Hematopoietic multipotent progenitor cell (in vitro differentiated cells): Measurements from ENCODE around the gene NUP88. TPM values are rescaled to one million over a fixed set of nuclear protein-coding genes. Genes with fewer than 3 reads are reported as not detected.
"Not testable (repeated sequence)": the region's sequence is repeated elsewhere in the genome, so short reads cannot be mapped to it uniquely, and the experiment has no call there.

Source experiments
- DNase-seq, 3 donors: peaks; one replicate each; pipeline ENCODE4 v3.0.0-alpha.2; 2011 to 2015; ENCODE audit warnings: low read depth in 2 of 3, low spot score in 2 of 3
- total RNA-seq: library from RNA; depleted of rRNA; stranded (reverse); fragments of >200 nt; gene quantifications from one replicate; pipeline ENCODE4 v1.2.3, GENCODE V29; 2012

NUP88 gene
- total RNA-seq = 61.7 TPM

DNA sequence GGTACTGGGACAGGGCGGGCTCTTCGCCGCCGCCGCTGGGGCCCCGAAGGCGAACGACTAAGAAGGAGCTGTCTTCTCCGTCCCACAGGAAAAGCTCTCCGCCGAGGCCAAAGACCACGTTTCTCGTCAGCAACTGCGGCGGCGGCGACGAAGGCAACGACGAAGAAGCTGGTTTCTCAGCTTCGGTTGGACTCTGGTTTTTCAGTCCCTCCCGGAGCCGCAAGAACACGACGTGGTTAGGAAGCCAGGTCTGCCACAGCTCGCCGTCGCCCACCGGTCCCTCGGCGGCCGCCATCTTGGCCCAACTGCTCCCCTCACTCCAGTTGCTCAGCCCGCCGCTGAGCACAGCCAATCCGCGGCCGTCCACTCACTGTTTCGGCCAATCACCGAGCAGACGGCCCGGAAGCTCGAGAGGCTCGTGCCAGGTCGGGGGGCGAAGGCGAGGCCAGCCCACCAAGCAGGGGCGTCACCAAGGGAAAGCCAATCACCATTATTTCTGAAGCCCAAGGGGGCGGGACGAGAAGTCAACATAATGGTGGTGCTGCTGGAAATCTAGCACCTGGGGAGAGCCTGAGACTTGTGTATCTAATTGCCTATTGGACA lies at the start of gene NUP88:
TSS of gene NUP88 (minus strand) at position 307 of the 603 bp plus-strand sequence. CDS start at position 295, 12 bp downstream.
- DNase-seq = peak; percentile 77 to 99 (median 98)

DNA sequence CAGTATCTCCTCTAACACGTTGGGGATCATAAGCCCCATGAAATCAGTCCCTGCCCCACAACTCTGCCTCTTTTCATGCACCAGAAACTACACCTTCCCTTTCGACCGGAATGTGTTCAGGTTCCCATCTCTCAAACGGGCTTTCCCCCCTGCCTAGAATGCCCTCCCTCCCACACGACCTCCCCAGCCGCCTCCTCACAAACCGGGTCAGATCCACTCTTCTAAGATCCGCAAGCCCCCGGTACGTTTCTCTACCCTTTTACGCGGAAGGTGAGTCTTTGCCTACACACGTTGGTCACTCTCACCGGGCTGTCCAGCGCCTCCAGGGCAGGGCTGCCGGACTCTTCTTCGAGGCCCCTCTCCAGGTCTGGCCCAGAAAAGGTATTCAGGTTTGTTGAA lies 48.6 kb upstream of the NUP88 start:
- DNase-seq = peak in 1 of 3 donors; percentile 5

DNA sequence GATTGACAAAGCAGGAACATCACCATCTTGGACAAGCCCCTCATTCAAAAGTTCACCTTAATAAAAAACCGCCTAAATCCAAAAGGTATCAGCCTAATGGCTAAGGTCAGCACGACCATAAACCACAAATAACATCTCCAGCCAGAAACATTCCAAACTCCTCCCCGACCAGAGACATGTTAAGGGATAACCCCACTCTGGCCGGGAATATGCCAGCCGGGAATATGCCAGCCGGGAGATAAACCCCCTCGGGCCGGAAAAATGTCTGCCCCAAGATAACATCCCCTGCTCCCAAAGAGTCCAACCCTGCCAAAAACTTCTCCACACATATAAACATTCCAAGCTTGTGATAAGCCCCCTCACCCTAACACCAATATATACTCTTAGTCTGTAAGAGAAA lies 48.0 kb upstream of the NUP88 start:
- DNase-seq = no peak

DNA sequence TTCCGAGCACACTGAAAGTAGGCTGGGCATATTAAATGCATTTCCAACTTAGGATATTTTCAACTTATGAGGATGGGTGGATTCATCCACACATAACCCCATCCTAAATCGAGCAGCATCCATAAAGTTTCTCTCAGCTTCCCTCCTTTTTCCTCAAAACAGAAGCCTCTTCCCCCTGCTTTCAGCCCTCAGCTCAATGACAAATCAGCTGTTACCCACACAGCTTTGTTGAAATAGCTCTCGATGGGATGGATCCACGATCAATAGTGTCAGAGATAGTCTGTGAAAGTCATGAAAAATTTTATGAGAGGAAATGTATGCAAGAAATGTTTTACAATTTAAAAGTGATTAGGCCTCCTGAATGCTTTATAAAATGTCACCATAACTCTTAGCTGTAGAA lies 46.8 kb upstream of the NUP88 start:
- no peak for DNase-seq

DNA sequence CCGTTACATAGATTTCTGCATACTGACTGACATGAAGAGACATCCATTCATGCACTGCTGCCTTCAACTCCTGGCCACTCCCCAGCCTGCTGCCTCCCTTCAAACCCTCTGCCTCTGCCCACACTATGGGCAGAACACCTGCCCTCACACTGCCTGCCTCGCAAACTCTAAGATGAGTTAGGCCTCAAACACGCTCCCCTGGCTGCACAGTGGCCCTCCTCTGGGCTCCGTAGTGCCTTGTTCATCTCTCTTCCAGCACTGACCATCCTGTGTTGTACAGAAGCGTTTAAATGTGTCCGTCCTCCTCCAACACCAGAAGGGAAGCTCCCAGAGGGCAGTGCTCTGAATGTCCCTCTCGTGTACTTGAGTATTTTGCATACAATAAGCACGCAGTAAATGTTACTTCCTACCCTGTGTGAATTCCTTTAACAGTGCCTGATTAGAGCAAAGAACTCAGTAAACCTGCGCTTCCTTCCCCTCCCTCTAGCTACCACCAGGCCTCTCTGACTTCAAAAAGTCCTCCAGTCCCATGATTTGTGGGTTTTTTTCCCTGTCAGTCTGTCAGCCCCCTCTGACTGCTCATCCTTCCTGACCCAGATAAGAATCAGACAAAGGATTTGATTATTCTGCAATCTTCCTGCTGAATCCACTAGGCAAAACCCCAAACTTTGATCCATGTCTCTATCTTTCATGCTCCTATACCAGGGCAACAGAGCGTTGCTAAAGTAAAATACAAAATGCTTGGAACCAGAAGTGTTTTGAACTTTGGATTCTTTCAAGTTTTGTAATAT lies 45.5 kb upstream of the NUP88 start:
- DNase-seq = no peak

DNA sequence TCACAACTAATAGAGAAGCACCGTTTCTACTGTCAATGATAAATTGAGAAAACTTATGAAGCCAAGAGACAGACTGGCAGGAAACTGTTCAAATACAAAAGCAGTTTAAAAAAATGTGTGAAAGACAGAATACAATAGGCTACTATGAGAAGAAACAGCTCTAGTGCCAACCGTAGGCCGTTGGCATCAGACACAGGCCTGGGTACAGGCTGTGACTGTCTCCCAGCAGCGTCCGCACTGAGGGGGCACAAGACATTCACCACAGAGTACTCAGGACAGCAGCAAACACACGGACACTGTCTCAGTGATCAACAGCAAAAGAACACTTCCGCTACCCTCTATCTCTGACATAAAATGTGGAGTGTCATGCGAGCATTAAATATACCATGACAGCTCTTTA lies 27.3 kb upstream of the NUP88 start:
- no peak for DNase-seq

DNA sequence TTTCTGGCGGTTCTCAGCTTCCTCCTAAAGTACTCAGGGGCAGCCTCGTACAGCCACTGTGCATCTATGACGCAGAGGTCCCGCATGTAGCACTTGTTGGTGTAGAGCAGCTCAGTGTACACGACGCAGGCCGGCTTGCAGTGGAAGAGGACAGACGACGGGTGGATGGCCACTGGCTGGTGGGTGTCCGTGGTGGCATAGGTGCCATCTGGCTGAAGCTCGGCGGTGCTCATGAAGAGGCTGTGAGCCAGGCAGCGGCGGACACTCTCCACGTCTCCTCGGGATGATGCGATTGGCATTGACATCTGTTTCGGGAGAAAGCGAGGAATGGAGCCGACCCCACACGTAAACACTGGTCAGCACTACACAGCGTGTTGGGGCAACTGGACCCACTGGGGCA lies 24.7 kb upstream of the NUP88 start:
- DNase-seq = no peak

DNA sequence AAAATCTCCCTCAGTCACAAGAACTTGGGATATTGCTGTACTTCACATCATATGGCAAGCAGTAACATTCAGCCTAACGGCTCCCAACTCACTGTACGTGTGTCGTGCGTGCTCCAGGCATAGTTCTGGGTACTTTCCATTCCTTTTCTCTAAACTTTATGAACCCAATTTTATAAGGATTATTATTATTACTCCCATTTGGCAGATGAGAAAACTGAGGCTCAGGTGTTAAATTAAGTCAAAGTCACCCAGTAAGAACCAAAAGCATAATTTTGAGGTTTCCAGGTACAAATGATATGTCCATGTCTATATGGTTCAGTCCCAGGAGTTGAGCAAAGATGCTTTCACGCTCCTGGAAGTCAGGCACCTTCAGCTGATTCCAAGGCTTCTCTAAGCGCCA lies 24.3 kb upstream of the NUP88 start:
- DNase-seq = no peak

DNA sequence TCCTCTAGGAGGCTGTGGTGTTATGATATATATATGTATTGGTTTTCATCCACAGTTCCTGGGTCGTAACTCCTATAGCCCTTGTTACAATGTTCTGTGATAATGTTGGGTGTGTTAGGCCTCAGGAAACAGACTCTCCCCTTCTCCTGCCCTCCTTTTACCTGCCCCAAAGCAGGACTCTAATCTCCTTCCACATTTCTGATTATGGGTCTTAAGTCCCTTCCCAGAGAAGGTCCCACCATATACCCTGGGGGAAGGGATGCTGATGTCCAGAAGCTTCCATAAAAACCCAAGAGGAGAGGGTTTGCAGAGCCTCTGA lies 19.9 kb upstream of the NUP88 start:
- DNase-seq = no peak

DNA sequence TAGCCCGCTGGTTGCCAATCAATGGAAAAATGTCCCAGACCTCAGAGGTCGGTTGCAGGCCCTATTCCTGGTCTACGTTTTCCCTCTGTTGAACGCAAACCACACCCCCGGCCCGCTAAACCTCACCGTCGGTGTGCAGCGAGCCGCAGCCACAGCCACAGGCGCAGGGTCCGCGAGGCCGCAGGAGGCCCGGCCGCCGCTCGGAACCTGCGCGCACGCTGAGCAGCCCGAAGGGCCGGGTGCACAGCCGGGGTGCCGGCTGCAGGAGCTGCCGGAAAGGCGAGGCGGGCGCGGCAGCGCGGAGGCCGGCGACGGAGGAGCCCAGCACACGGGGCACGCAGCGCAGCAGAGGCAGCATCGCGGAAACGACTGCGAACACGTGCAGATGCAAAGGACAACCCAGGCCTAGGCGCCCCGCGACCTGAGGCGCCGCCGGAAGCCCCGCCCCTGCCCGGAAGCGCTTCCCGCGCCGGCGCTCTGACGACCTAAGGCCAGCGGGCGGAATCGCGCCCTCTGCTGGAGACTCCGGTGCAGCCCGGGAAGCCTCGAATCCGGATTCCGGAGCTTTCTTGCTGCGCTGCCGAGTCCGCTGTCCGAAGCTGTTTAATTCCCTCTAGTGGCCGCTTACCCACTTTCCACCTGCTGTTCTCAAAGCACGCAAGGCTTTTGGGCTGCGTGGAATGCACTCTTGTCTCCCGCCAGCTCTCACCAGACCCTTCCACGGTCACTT lies 19.4 kb upstream of the NUP88 start, which contains the start of gene C1QBP:
TSS of gene C1QBP (minus strand) at position 440 of the 730 bp plus-strand sequence. CDS start at position 358, 82 bp downstream.
- DNase-seq = peak; percentile 93 to 98 (median 96)

DNA sequence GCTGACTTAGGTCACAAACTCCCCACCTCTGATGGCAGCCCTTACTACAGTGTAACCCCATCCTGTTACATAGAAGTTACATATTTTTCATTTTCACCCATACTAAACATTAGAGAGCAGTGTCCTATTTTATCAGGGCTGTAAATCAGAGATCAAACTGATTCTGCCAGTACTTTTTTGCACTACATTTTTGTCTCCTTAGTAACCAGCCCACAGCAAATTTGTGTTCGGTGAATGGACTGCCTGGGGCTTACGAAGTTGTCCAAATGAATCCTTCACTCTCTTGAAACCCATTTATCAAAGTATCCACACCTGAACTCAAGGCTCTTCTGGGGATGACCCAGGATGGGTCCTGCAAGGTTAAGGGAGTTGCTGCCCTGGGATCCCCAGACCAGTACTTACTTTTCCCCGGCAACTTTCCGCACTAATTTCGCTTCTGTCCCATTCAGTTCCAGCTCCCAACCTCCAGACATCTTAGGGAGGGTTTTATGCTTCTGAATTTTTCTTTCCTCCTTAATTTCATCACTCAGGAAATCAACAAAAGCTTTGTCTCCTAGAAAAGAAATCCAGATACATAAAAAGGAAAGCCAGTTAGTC lies 18.4 kb upstream of the NUP88 start:
- DNase-seq = no peak

DNA sequence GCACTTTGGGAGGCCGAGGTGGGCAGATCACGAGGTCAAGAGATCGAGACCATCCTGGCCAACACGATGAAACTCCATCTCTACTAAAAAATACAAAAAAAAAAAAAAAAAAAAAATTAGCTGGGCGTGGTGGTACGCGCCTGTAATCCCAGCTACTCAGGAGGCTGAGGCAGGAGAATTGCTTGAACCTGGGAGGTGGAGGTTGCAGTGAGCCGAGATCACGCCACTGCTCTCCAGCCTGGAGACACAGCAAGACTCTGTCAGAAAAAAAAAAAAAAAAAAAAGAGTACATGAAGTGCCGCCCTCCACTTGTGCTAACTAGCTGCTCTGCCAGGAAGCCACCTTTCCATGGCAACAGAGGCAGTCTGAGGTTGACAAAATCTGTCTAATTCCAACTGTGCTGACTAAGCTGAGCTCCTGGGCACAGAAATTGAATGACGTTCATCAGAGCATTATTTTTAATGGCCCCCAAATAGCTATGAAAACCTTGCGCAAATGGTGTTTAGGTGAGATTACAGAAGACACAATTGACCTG lies 16.4 kb upstream of the NUP88 start:
- DNase-seq = peak in 1 of 3 donors; percentile 58

DNA sequence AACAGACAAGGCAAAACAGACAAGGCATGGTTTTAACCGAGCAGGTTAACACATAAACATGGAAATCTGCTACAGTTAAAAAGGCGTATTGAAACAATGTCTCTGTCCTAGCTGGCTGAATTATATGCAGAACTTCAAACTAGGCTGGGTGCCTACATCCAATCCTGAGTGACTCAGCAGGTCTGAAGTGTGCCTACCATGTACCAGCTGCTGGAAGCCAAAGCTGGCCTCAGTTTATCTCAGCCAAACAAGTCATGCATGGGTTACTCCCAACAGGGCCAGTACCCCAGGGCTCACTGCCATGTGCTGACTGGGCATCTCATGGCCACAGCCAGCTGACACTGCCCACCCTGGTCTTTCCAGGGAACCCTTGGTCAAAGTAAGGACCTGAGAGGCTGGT lies 15.5 kb upstream of the NUP88 start:
- no peak for DNase-seq

DNA sequence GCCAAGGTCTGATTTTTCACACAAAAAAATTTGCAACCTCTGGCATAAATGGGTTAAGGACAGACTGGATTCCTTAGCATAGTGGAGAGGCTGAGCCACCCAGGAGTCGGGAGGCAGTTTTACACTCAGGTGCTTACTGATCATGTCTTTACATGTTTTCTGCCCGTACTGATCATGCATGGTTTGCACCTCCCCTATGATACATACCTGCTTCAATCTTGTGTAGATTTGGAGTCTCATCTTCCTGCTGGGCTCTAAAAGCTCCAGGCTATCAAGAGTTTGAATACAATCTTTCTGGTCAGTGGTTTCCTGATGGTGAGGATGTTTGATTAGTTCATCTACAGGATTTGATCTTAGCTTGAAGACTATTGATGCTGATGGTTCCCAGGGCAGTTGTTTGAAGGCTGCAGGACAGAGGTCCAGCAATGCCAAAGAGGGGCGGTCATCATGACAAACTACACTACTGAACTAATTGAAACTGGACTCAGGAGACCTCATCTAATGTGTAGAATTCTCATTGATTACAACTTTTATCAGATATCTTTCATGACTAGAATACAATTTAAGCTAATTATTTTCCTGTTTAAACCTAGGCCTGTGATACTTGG lies 12.6 kb upstream of the NUP88 start:
- DNase-seq = no peak

DNA sequence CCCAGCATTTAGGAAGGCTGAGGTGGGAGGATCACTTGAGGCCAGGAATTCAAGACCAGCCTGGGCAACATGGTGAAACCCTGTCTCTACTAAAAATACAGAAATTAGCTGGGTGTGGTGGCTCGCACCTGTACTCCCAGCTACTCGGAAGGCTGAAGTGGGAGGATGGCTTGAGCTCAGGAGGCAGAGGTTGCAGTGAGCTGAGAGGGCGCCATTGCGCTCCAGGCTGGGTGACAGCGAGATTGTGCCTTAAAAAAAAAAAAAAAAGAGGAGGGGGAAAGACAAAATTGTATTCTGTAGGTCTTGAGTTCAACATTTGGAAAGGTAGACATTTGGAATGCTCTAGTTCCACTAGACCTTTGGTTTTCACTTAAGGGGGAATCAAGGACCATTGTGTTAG lies 11.8 kb upstream of the NUP88 start:
- DNase-seq = not testable (repeated sequence)

DNA sequence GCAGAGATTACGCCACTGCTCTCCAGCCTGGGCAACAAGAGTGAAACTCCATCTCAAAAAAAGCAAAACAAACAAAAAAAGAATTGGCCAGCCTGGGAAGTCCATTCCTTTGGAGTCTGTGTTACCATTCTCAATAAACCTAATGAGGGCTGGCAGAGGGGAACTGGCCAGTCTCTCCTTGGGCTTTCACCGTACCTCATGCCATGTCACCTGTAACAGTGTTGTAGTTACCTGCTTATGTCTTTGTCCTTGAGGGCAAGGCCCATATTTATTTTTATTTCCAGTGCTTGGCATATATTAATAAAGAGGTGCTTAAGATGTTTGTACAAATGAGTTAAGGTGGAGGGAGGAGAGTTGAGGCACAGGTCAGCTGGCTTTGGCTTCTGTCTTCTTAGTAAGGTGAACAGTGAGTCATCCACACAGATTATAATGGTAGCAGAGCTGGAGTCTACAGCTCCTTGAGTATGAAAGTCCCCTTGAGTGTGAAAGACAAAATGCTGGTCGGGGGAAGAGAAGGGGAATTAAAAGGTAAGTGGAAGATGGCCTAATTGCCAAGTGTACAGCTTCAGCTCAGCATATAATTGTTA lies 11.0 kb upstream of the NUP88 start:
- no peak for DNase-seq

DNA sequence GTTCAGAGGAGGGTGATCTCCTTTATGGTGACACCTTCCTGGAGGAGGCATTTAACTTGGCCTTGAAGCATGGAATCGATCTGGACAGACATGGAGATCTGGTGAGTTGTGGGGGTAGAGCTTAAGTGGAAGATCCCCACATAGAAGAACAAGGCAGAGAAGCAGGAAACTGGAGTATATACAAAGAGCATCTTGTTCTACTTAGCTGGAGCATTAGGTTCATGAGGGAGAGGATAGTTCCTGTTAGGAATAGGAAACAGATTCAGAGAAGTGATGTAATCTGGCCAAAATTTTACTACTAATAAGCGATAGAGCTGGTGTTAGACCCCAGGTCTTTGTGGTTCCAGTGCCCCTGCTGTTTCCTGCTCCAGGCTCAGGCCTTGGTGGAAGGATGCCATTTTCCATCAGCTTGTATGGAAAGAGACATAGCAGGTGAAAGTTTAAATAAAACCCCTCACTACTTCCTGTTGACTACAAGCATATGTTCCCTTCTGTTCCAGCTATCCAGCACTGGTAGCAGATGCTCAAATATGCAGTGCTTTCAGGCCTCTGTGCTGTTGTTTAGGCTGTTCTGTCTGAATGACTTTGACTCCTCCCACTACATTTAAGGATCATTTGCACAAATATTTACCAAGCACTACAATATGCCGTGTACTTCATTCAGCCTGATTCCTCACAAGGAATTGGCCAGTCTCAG lies 9.9 kb upstream of the NUP88 start:
- no peak for DNase-seq

DNA sequence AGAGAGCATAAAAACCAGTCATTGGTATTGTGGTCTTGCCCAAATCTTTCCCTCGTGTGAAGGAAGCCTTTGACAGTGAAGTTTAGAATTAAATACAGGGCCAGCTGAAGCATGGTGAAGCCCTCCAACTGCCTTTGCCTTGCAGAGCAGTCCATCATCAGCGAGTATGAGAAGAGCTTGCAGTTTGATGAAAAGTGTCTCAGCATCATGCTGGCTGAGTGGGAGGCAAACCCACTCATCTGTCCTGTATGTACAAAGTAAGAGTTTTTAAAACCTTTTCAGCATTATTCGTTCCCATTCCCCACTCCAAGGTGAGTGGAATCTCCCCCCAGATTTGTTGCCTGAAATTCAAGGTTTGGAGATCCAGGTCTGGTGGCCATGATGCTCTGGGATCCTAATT lies 6.4 kb upstream of the NUP88 start:
- no peak for DNase-seq

DNA sequence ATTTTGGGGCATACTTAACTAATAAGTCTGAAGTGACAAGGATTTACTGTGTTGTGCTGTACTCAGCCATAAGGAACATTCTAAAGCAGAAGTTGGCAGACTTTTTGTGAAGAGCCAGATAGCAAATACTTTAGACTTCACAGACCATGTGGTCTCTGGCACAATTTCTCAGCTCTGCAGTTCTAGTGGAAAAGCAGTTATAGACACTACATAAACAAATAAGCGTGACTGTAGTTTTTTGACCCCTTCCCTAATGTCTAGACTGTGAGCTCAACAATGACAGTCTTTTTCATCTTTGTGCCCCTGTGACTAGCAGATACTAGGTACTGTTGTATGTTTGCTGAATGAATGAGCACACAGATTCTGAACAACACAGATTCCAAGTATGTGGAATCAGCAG lies 5.4 kb upstream of the NUP88 start:
- DNase-seq = no peak

DNA sequence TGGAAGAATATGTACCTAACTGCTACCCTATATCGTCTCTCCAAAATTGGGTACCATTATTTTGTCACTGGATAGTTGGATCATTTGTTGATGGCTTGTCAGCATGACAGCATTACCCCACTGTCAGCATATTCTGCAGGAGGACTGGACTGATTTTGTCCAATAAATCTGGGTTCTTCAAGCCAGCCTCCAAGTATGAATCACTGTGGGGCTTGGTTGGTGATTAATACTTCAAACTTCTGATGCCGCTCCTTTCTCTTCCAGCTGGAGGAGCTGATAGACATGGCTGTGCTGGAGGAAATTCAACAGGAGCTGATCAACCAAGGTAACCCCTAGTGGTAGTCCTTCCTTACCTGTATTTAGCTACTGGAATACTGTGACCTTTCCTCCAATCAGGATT lies 3.0 kb upstream of the NUP88 start:
- no peak for DNase-seq
